Lower leg skin (tissue), 4 donors: ENCODE measurements around the gene PSMB3. TPM values are rescaled to one million over a fixed set of nuclear protein-coding genes. Genes with fewer than 3 reads are reported as not detected.
A peak's percentile ranks its signal among the peaks of the same experiment; 100 is the strongest.

ENCODE experiments used
- DNase-seq, 2 donors: peaks; one replicate each; pipeline ENCODE4 v3.0.0-alpha.2; 2019; ENCODE audit warnings: low spot score in 2 of 2
- H3K4me3 ChIP-seq: fragments of 200-600 bp; sonication (generic); 2 replicates; pipeline ENCODE4 v1.5.1; 2017; ENCODE audit warnings: mild to moderate bottlenecking, low read depth; ENCODE audit not compliant: poor library complexity, severe bottlenecking
- POLR2A ChIP-seq, 2 donors: fragments of 450-650 bp; IDR thresholded peaks; one replicate each; pipeline ENCODE4 v1.6.1; 2016 to 2017; ENCODE audit warnings: antibody characterized with exemption in 2 of 2, mild to moderate bottlenecking in 1 of 2, moderate library complexity in 1 of 2
- WGBS, 2 donors: methylation state at CpG; one replicate each; pipeline ENCODE4 v1.1.5; 2018; 5-methylcytosine and 5-hydroxymethylcytosine counted together
- intact Hi-C: fragments of 100-400 bp; cut with DNase I; formaldehyde crosslinking; loops from one replicate; pipeline ENCODE4 v1.15.0; 2023; ENCODE audit warnings: low total_unique reads
- total RNA-seq, 4 donors: library from RNA; depleted of rRNA; stranded (reverse); fragments of >200 nt; gene quantifications; one replicate each; pipeline ENCODE4 v1.1.0, GENCODE V29; 2016
- TF ChIP-seq, protein P1 (sequence below), 3 donors: fragments of 450-650 bp; IDR thresholded peaks; one replicate each; pipeline ENCODE4 v1.5.1; 2016; ENCODE audit warnings: antibody characterized with exemption in 3 of 3, mild to moderate bottlenecking in 3 of 3, moderate library complexity in 2 of 3

Gene PSMB3
- total RNA-seq, 4 donors from 2014 or later: 115 to 149 (median 139) TPM

DNA sequence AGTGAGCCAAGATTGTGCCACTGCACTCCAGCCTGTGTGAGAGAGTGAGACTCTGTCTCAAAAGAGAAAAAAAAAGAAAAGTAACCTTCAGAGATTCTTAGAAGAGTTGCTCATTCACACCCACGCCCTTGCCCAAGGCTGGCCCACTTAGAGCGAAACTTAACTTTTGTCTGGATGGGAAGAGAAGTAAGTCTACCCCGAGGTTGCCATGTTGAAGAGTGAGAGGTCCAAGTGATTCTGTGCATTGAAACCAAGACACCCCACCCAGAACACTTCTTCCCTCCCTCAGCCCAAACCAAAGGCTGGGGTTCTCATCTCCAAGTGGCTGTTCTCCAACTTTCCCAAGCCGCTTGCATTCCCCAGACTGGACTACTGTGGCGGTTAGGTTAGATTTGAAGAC lies 24.8 kb upstream of the PSMB3 start:
- DNase-seq: no peak
- intact Hi-C loops: no loop called here
- WGBS, 2 donors: 63 to 67% methylated on average over 5 of the region's 5 CpGs
- H3K4me3 ChIP-seq: no peak overlapping the region
- TF ChIP-seq, protein P1, sequence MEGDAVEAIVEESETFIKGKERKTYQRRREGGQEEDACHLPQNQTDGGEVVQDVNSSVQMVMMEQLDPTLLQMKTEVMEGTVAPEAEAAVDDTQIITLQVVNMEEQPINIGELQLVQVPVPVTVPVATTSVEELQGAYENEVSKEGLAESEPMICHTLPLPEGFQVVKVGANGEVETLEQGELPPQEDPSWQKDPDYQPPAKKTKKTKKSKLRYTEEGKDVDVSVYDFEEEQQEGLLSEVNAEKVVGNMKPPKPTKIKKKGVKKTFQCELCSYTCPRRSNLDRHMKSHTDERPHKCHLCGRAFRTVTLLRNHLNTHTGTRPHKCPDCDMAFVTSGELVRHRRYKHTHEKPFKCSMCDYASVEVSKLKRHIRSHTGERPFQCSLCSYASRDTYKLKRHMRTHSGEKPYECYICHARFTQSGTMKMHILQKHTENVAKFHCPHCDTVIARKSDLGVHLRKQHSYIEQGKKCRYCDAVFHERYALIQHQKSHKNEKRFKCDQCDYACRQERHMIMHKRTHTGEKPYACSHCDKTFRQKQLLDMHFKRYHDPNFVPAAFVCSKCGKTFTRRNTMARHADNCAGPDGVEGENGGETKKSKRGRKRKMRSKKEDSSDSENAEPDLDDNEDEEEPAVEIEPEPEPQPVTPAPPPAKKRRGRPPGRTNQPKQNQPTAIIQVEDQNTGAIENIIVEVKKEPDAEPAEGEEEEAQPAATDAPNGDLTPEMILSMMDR (IDR thresholded peaks at IDR 0.05): no peak
- TF ChIP-seq POLR2A (IDR thresholded peaks at IDR 0.05): no peak

DNA sequence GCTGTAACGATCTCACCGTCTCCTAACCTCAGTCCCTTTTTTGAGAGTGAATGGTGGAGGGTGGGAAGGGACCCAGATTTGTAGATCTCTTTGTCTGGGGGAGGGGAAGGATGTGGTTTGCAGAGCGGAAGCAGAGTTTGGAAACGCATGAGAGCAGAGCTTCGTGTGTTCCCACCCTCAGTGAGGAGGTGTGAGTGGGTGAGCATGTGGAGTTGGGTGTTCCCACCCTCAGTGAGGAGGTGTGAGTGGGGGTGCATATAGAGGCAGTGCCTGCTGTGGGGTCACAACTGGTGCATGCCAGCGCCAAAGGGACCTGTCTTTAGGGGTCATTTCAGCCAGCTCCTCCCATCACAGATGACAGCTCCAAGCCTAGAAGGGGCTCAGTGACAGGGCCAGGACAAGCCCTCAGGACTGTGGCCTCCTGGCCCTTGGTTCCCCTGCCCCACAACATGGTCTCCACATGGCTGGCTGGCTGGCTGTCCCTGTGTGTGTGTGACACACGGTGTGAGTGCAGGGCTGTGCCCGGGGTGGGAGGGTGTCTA lies 24.2 kb upstream of the PSMB3 start:
- TF ChIP-seq, protein P1 (IDR thresholded peaks at IDR 0.05): no peak
- no peak for TF ChIP-seq POLR2A (IDR thresholded peaks at IDR 0.05)
- intact Hi-C loops: no loop called here
- H3K4me3 ChIP-seq: no peak overlapping the region
- DNase-seq: no peak
- 58 to 69% methylated on average over 8 of the region's 8 CpGs for WGBS, 2 donors

DNA sequence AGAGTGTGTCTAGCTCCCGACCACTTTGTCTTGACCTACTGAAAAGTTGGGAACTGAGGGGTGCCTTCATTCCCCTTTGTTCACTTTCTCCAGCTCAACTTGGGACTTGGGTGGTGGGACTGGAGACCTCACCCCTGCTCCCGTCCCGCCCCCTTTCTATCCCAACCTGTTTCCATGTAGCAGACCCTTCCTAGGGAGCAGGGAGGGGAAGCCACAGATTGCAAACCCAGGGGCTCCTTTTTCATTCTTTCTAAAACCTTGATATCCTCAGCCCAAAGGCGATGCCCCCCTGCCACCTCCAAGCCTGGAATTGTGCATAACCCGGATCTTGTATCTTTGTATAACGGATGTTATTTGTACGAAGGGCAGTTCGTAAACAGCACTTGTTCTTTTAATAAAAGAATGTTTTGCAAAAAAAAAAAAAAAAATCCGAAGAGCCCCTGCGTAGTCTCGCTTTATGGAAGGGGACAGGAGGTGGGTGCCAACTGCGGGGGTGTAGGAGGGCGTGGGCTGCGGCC lies 23.1 kb upstream of the PSMB3 start:
- TF ChIP-seq POLR2A (IDR thresholded peaks at IDR 0.05): no peak
- TF ChIP-seq, protein P1 (IDR thresholded peaks at IDR 0.05): no peak
- peak overlapping the region; percentile 25 for H3K4me3 ChIP-seq
- WGBS, 2 donors: 22 to 26% methylated on average over 14 of the region's 14 CpGs
- no peak for DNase-seq
- intact Hi-C loops: no loop called here

DNA sequence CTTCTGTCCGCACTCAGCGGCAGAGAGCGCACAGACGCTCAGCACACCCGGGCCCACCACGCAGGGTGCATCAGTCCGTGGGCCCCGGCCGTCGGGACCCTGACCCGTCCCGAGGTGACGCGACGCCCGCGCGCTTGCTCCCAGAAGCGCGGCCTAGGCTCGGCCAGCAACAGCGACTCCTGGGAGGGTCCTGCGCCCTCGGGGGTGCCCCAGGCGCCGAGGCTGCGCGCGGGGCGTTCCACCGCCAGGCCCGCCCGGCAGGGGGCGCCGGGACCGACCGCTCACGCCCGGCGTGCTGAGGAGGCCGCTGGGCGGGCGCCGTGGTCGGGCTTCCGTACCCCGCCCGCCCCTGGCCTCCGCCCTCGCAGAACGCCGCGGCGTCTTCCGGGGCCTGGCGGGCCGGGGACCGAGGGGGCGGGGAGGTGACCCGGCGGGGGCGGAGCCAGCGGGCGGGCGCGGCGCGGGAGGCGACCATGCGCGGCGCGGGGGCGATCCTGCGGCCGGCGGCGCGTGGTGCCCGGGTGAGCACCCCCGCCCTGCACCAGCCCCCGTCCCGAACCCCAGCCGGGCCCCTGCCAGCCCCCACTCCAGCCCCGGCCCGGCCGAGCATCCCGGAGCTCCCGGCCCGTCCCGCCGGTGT lies 22.5 kb upstream of the PSMB3 start, which contains the start of gene CISD3:
Gene CISD3, plus strand, starts transcription at position 456 of the 640 bp plus-strand sequence. Its CDS starts 18 bp downstream, at position 474.
- DNase-seq: peak; percentile 62 to 95
- TF ChIP-seq POLR2A (IDR thresholded peaks at IDR 0.05): no peak
- TF ChIP-seq, protein P1 (IDR thresholded peaks at IDR 0.05): peak in 1 of 3 donors; percentile 30
- intact Hi-C loops: loop anchor here (2.0 to 5.0 kb wide), 2 partner anchors 55 to 1817 kb away; partner anchors contain the start of gene EPOP
- 1% methylated on average over 13 to 15 of the region's 92 CpGs for WGBS, 2 donors
- H3K4me3 ChIP-seq: peak within 1 kb of the TSS; percentile 54

DNA sequence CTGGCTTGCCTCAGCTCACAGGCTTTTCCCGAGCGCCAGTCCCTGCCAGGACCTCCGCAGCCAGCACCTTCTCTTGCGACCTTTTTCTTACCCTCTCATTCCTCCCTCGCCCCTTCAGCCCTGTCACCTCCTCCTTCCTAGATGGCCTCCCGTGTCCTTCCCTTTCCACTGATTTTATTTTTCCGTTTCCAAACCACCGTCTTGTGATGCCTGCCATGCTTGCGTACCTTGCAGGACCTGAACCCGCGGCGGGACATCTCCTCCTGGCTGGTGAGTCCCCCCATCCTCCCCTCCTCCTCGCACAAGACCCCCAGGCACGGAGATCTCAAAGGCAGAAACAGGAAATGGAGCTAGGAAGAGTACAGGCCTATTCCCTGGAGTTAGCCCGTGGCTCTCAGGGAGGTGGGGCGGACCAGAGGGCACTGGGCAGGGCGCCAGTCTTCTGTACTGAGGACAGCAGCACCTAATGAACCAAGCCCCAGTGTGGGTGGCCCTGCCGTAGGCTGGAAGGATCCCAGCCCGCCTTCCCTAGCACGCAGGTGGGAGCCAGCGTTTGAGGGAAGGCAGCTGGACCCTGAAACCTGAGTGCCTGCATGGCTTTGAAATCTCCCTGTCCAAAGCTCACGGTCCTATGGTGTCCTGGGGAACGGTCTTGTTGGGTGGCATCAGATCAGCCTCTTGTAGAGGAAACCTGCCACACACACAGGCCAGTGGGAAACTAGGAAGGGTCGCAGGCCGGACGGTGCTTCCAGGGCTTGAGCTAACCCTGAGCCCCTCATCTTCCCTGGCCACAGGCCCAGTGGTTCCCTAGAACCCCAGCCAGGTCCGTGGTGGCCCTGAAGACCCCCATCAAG lies 21.8 kb upstream of the PSMB3 start:
- WGBS, 2 donors: 9 to 18% methylated on average over 22 to 27 of the region's 27 CpGs
- no peak for TF ChIP-seq POLR2A (IDR thresholded peaks at IDR 0.05)
- TF ChIP-seq, protein P1 (IDR thresholded peaks at IDR 0.05): peak in 1 of 3 donors; percentile 66
- peak overlapping the region; percentile 54 for H3K4me3 ChIP-seq
- peak in 1 of 2 donors; percentile 94 for DNase-seq
- intact Hi-C loops: loop anchor here (2.0 to 5.0 kb wide), 2 partner anchors 56 to 1817 kb away; partner anchors contain the start of gene EPOP
